ENCODE measurements around the gene REV3L.

DNA sequence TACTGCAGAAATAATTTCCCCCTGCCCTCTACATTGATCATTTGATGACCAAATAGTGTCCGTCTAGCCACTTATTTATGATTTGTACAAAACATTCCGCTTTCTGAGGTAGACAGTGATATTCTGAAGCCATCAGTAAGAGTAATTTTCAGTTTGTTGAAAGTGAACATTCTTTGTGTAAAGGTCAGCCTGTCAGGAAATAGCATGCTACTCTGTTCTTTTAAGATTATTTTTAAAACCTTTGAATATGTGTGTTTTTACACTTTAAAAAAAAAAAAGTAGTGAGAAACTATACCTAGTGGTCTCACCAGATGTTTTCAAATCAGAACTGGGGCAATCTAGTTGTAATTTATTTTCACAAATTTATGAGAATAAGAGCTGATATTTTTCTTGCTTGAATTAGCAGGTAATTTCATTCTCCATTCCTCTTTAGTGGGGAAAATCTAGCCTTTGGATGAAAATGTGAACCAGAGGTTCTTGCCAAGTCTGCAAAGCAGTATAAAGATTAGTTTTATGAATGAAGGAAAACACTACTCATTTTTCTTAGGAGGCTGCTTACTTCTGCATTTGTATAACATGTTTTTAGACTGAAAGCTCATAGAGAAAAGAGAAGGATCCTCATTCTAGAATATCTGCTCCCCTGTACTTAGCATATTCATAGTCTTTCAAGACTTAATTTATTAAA is 12.1 kb upstream of the REV3L start:
- TF ChIP-seq, protein P1, sequence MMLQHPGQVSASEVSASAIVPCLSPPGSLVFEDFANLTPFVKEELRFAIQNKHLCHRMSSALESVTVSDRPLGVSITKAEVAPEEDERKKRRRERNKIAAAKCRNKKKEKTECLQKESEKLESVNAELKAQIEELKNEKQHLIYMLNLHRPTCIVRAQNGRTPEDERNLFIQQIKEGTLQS (IDR thresholded peaks at IDR 0.05) = no peak
- TF ChIP-seq JUND (IDR thresholded peaks at IDR 0.05) (no peak), CTCF (IDR thresholded peaks at IDR 0.05; ENCODE audit: low read depth, low read length, missing input control) (no peak)
